Spleen (tissue), 13 donors: ENCODE results near the gene STEAP4. TPM values are rescaled to one million over a fixed set of nuclear protein-coding genes. Genes with fewer than 3 reads are reported as not detected.

Source experiments
- DNase-seq: peaks from one replicate; pipeline ENCODE4 v3.0.0-alpha.2; 2020
- H3K27ac ChIP-seq, 8 donors: fragments of 200-600 bp; sonication (generic) in 7 of 8; 1 replicate in 4 of 8; 2 replicates in 4 of 8; pipeline versions ENCODE4 v1.5.0 to v1.8.0; 2016 to 2021; ENCODE audit warnings: inconsistent platforms in 4 of 8, mild to moderate bottlenecking in 4 of 8, moderate library complexity in 1 of 8
- H3K27me3 ChIP-seq, 7 donors: fragments of 200-600 bp; sonication (generic) in 6 of 7; replicated peaks in 1 of 7; 1 replicate in 4 of 7; 2 replicates in 3 of 7; pipeline versions ENCODE4 v1.5.0 to v1.8.0; 2016 to 2021; ENCODE audit warnings: inconsistent platforms in 3 of 7, mild to moderate bottlenecking in 1 of 7
- H3K36me3 ChIP-seq, 6 donors: fragments of 200-600 bp; sonication (generic) in 5 of 6; 1 replicate in 4 of 6; 2 replicates in 2 of 6; pipeline versions ENCODE4 v1.5.0 to v1.8.0; 2016 to 2021; ENCODE audit warnings: inconsistent platforms in 2 of 6
- H3K4me1 ChIP-seq, 6 donors: fragments of 200-600 bp; sonication (generic) in 5 of 6; 1 replicate in 3 of 6; 2 replicates in 3 of 6; pipeline versions ENCODE4 v1.5.0 to v1.8.0; 2016 to 2021; ENCODE audit warnings: inconsistent platforms in 3 of 6
- H3K4me3 ChIP-seq, 8 donors: fragments of 200-600 bp; sonication (generic) in 7 of 8; 1 replicate in 4 of 8; 2 replicates in 4 of 8; pipeline versions ENCODE4 v1.5.0 to v1.8.0; 2016 to 2021; ENCODE audit warnings: inconsistent platforms in 4 of 8, mild to moderate bottlenecking in 4 of 8, moderate library complexity in 2 of 8
- H3K9me3 ChIP-seq, 8 donors: fragments of 200-600 bp; sonication (generic) in 7 of 8; 1 replicate in 4 of 8; 2 replicates in 4 of 8; pipeline versions ENCODE4 v1.5.0 to v1.8.0; 2016 to 2021; ENCODE audit warnings: inconsistent platforms in 4 of 8
- CTCF ChIP-seq, 11 experiments: fragments of 200-600 bp in 7 of 11; fragments of 450-650 bp in 4 of 11; sonication (generic) in 4 of 11; IDR thresholded peaks in 8 of 11; conservative IDR thresholded peaks in 3 of 11; 1 replicate in 7 of 11; 2 replicates in 4 of 11; pipeline versions ENCODE4 v1.4.0 to v1.8.0; 2016 to 2021; ENCODE audit warnings: antibody characterized with exemption in 11 of 11, inconsistent platforms in 4 of 11, mild to moderate bottlenecking in 1 of 11
- POLR2A ChIP-seq, 3 donors: fragments of 450-650 bp; IDR thresholded peaks; one replicate each; pipeline ENCODE4 v1.5.1; 2017; ENCODE audit warnings: antibody characterized with exemption in 3 of 3, mild to moderate bottlenecking in 1 of 3
- POLR2AphosphoS5 ChIP-seq, 3 donors: sonication (generic); formaldehyde crosslinking; IDR thresholded peaks; one replicate each; pipeline ENCODE4 v1.5.1; 2017; ENCODE audit warnings: antibody characterized with exemption in 3 of 3
- WGBS, 5 donors: extraction: QIAGEN DNeasy Blood & Tissue Kit in 3 of 5; methylation state at CpG; one replicate each; pipeline versions ENCODE4 v1.1.5 to v1.1.7; 2013 to 2018; 5-methylcytosine and 5-hydroxymethylcytosine counted together
- intact Hi-C: fragments of 100-400 bp; cut with DNase I; formaldehyde crosslinking; loops from one replicate; pipeline ENCODE4 v1.15.0; 2023; ENCODE audit warnings: low total_unique reads
- long read RNA-seq, 2 donors: transcript quantifications; one replicate each; lab custom pipeline, GENCODE V29; 2026
- polyA plus RNA-seq, 3 donors: library from polyadenylated mRNA; stranded (reverse); fragments of 200-250 nt; gene quantifications; one replicate each; pipeline ENCODE4 v1.2.1, GENCODE V29; 2013
- total RNA-seq, 7 donors: library from RNA; depleted of rRNA in 3 of 7; stranded (reverse); fragments of >200 nt in 3 of 7; fragmentation: NEBNext Ultra II Directional in 4 of 7; extraction: Animal tissue kit (Norgen Biotek cat#: 25700) in 4 of 7; gene quantifications; one replicate each; pipeline versions ENCODE4 v1.1.0 to v1.2.1, GENCODE V29; 2016 to 2021
- donor health status: healthy with polysubstance abuse.
- donor health status: DM: no; HTN: no; CAD: no; lungs with moderate emphysema.
- donor health status: DM: no; HTN: no; CAD: no.
- donor health status: Bipolar disorder and iron deficiency.
- donor health status: healthy.
- donor health status: DM: no; HTN: no; CAD: no.
- donor health status: DM: yes; HTN: yes; CAD: no.

The STEAP4 gene
- 10 to 100 TPM in 6 of 7 donors, 1 to 10 TPM in 1; 8.9 to 70.7 (median 24.3) TPM for total RNA-seq
- 1 to 10 TPM in 1 of 3 donors, under 1 TPM in 2; 0.50 to 1.3 (median 0.50) TPM for polyA plus RNA-seq
- long read RNA-seq, donor 1, result 0 reads
- long read RNA-seq, donor 2, result 0 reads

- H3K4me3 ChIP-seq, result peak within 1 kb of the TSS in 7 of 8 donors; percentile 2 to 62 (median 30)
- TF ChIP-seq POLR2A (IDR thresholded peaks at IDR 0.05) (no peak), POLR2AphosphoS5 (IDR thresholded peaks at IDR 0.05) (peak; percentile 53 to 86 (median 74))
- peak within 1 kb of the TSS in 6 of 8 donors; percentile 33 to 86 (median 68) for H3K27ac ChIP-seq
- H3K27me3 ChIP-seq, result peaks cover 0 to 28% (median 7%) of the 10 kb centered on the region in 7 donors
- peak; percentile 93 for DNase-seq
- H3K36me3 ChIP-seq, result no peaks in the 10 kb centered on the region
- H3K4me1 ChIP-seq, result peaks cover 0 to 19% (median 11%) of the 10 kb centered on the region in 6 donors
- no peaks in the 10 kb centered on the region for H3K9me3 ChIP-seq
- intact Hi-C loops, result no loop called here
- 2 to 12% (median 5%) methylated on average over 12 to 30 of the region's 30 CpGs for WGBS, 5 donors
These were observed at the start of gene STEAP4 for GRCh38 chr7:88306590-88307048. STEAP4 (minus strand) TSS chr7:88306894; CDS start chr7:88284269, 22,625 bp downstream.

- H3K9me3 ChIP-seq, result no peaks in the 10 kb centered on the region
- peak overlapping the region in 6 of 8 donors; percentile 42 to 87 (median 68) for H3K27ac ChIP-seq
- no peak for TF ChIP-seq CTCF (IDR thresholded peaks at IDR 0.05 in 8 of 11, conservative IDR thresholded peaks at IDR 0.05 in 3 of 11)
- no peak for TF ChIP-seq POLR2AphosphoS5 (IDR thresholded peaks at IDR 0.05)
- no peak for TF ChIP-seq POLR2A (IDR thresholded peaks at IDR 0.05)
- peak overlapping the region in 1 of 8 donors; percentile 41 for H3K4me3 ChIP-seq
- H3K27me3 ChIP-seq, result peaks cover 0 to 5% (median 0%) of the 10 kb centered on the region in 7 donors
- intact Hi-C loops, result no loop called here
- WGBS, 5 donors, result 31 to 57% (median 50%) methylated on average over 3 of the region's 3 CpGs
- no peaks in the 10 kb centered on the region for H3K36me3 ChIP-seq
- DNase-seq, result no peak
- peaks cover 0 to 15% (median 3%) of the 10 kb centered on the region in 6 donors for H3K4me1 ChIP-seq
These were observed 48.3 kb upstream of the STEAP4 start for GRCh38 chr7:88355011-88355410.

- Histone ChIP-seq H3K27me3 (peaks cover 0 to 17% (median 0%) of the 10 kb centered on the region in 7 donors), H3K4me3 (no peak overlapping the region), H3K36me3 (no peaks in the 10 kb centered on the region), H3K27ac (no peak overlapping the region), H3K4me1 (peaks cover 0 to 5% (median 0%) of the 10 kb centered on the region in 6 donors), H3K9me3 (no peaks in the 10 kb centered on the region)
- intact Hi-C loops, result no loop called here
- TF ChIP-seq POLR2A (IDR thresholded peaks at IDR 0.05), result no peak
- no peak for TF ChIP-seq CTCF (IDR thresholded peaks at IDR 0.05 in 8 of 11, conservative IDR thresholded peaks at IDR 0.05 in 3 of 11)
- no peak for TF ChIP-seq POLR2AphosphoS5 (IDR thresholded peaks at IDR 0.05)
- DNase-seq, result no peak
- WGBS, 5 donors, result 86 to 96% (median 96%) methylated on average over 2 of the region's 2 CpGs
These were observed 43.4 kb upstream of the STEAP4 start for GRCh38 chr7:88350118-88350517.

GRCh38 chr7:88347517-88347916 lies 40.8 kb upstream of the STEAP4 start:
- H3K27ac ChIP-seq, result no peak overlapping the region
- intact Hi-C loops, result no loop called here
- TF ChIP-seq CTCF (IDR thresholded peaks at IDR 0.05 in 8 of 11, conservative IDR thresholded peaks at IDR 0.05 in 3 of 11), result no peak
- TF ChIP-seq POLR2AphosphoS5 (IDR thresholded peaks at IDR 0.05), result no peak
- no peaks in the 10 kb centered on the region for H3K9me3 ChIP-seq
- peaks cover 0 to 7% (median 0%) of the 10 kb centered on the region in 6 donors for H3K4me1 ChIP-seq
- H3K4me3 ChIP-seq, result no peak overlapping the region
- WGBS, 5 donors, result 89 to 98% (median 94%) methylated on average over 2 of the region's 2 CpGs
- DNase-seq, result no peak
- no peaks in the 10 kb centered on the region for H3K36me3 ChIP-seq
- H3K27me3 ChIP-seq, result peaks cover 0 to 28% (median 0%) of the 10 kb centered on the region in 7 donors
